DND-41 (cell line): Measurements from ENCODE around the gene CALR.

Experiments
- CTCF ChIP-seq: IDR thresholded peaks from 2 replicates; pipeline ENCODE4 v1.5.1; 2012; ENCODE audit warnings: borderline replicate concordance, low read length, moderate library complexity, mild to moderate bottlenecking; ENCODE audit not compliant: poor library complexity, severe bottlenecking; ENCODE audit errors: extremely low read depth
- EZH2 ChIP-seq: IDR thresholded peaks from 3 replicates; pipeline ENCODE4 v1.6.1; 2012; ENCODE audit warnings: borderline replicate concordance, low read depth, mild to moderate bottlenecking, moderate library complexity, low read length, inconsistent platforms; ENCODE audit not compliant: severe bottlenecking

- TF ChIP-seq CTCF: no peak
- TF ChIP-seq EZH2: no peak
Observed at GRCh38 chr19:12948612-12949362, 10.4 kb downstream of the CALR start.
